Uterus (tissue), 4 donors: ENCODE results near the gene LTBP2. TPM values are rescaled to one million over a fixed set of nuclear protein-coding genes. Genes with fewer than 3 reads are reported as not detected.

Source experiments
- DNase-seq, 2 donors: peaks; one replicate each; pipeline ENCODE4 v3.0.0-alpha.2; 2019 to 2020
- H3K27ac ChIP-seq, 2 donors: fragments of 200-600 bp; sonication (generic); 1 replicate in 1 of 2; 2 replicates in 1 of 2; pipeline ENCODE4 v1.5.1; 2016 to 2018
- H3K27me3 ChIP-seq, 2 donors: fragments of 200-600 bp; sonication (generic); one replicate each; pipeline ENCODE4 v1.5.1; 2018 to 2019; ENCODE audit warnings: control low read depth in 1 of 2
- H3K36me3 ChIP-seq, 2 donors: fragments of 200-600 bp; sonication (generic); one replicate each; pipeline ENCODE4 v1.5.1; 2019; ENCODE audit warnings: control low read depth in 1 of 2
- H3K4me1 ChIP-seq, 2 donors: fragments of 200-600 bp; sonication (generic); one replicate each; pipeline ENCODE4 v1.5.1; 2018 to 2019; ENCODE audit warnings: control low read depth in 1 of 2
- H3K4me3 ChIP-seq, 2 donors: fragments of 200-600 bp; sonication (generic); 1 replicate in 1 of 2; 2 replicates in 1 of 2; pipeline ENCODE4 v1.5.1; 2018 to 2019; ENCODE audit warnings: mild to moderate bottlenecking in 1 of 2
- H3K9me3 ChIP-seq, 2 donors: fragments of 200-600 bp; sonication (generic); one replicate each; pipeline ENCODE4 v1.5.1; 2019; ENCODE audit warnings: control low read depth in 1 of 2
- CTCF ChIP-seq, 4 experiments: fragments of 200-600 bp in 2 of 4; fragments of 450-650 bp in 2 of 4; sonication (generic) in 2 of 4; IDR thresholded peaks; one replicate each; pipeline ENCODE4 v1.5.1; 2016 to 2019; ENCODE audit warnings: antibody characterized with exemption in 4 of 4, mild to moderate bottlenecking in 2 of 4, moderate library complexity in 1 of 4
- POLR2A ChIP-seq, 2 donors: fragments of 450-650 bp; IDR thresholded peaks; one replicate each; pipeline ENCODE4 v1.6.1; 2016; ENCODE audit warnings: antibody characterized with exemption in 2 of 2, mild to moderate bottlenecking in 1 of 2, moderate library complexity in 1 of 2
- intact Hi-C: fragments of 100-400 bp; cut with DNase I; formaldehyde crosslinking; loops from one replicate; pipeline ENCODE4 v1.15.1; 2023; ENCODE audit warnings: low total_unique reads
- total RNA-seq, 4 donors: library from RNA; depleted of rRNA in 3 of 4; stranded (reverse); fragments of >200 nt in 3 of 4; gene quantifications; one replicate each; pipeline versions ENCODE4 v1.1.0 to v1.2.4, GENCODE V29; 2014 to 2023
- donor health status: DM: yes; HTN: yes; CAD: no.

Gene LTBP2
- total RNA-seq, 4 donors from 2014 or later: 18.8 to 70.6 (median 35.1) TPM

GRCh38 chr14:74637178-74637550 is 25.1 kb upstream of the LTBP2 start:
- no peaks in the 10 kb centered on the region for H3K27me3 ChIP-seq
- no peaks in the 10 kb centered on the region for H3K36me3 ChIP-seq
- no peak for DNase-seq
- H3K27ac ChIP-seq: no peak overlapping the region
- H3K9me3 ChIP-seq: no peaks in the 10 kb centered on the region
- no peak for TF ChIP-seq CTCF (IDR thresholded peaks at IDR 0.05)
- TF ChIP-seq POLR2A (IDR thresholded peaks at IDR 0.05): no peak
- intact Hi-C loops: no loop called here
- peaks cover 0 to 2% of the 10 kb centered on the region in 2 donors for H3K4me1 ChIP-seq
- no peak overlapping the region for H3K4me3 ChIP-seq

- Histone ChIP-seq H3K9me3 (no peaks in the 10 kb centered on the region), H3K27ac (no peak overlapping the region), H3K27me3 (no peaks in the 10 kb centered on the region), H3K4me3 (no peak overlapping the region), H3K36me3 (no peaks in the 10 kb centered on the region), H3K4me1 (peaks cover 0 to 2% of the 10 kb centered on the region in 2 donors)
- TF ChIP-seq CTCF (IDR thresholded peaks at IDR 0.05) (no peak), POLR2A (IDR thresholded peaks at IDR 0.05) (no peak)
- intact Hi-C loops: no loop called here
- no peak for DNase-seq
Observed at GRCh38 chr14:74636424-74637177, 24.6 kb upstream of the LTBP2 start.

GRCh38 chr14:74635847-74636246 is 23.8 kb upstream of the LTBP2 start:
- H3K27me3 ChIP-seq: no peaks in the 10 kb centered on the region

GRCh38 chr14:74634964-74635363 is 22.9 kb upstream of the LTBP2 start:
- Histone ChIP-seq H3K9me3 (no peaks in the 10 kb centered on the region), H3K4me1 (peaks cover 0 to 2% of the 10 kb centered on the region in 2 donors), H3K27me3 (no peaks in the 10 kb centered on the region), H3K27ac (no peak overlapping the region), H3K36me3 (no peaks in the 10 kb centered on the region), H3K4me3 (no peak overlapping the region)
- TF ChIP-seq POLR2A (IDR thresholded peaks at IDR 0.05) (no peak), CTCF (IDR thresholded peaks at IDR 0.05) (no peak)
- intact Hi-C loops: no loop called here
- DNase-seq: no peak

More at GRCh38 chr14:74635847-74636246, 23.8 kb upstream of the LTBP2 start:
- Histone ChIP-seq H3K9me3 (no peaks in the 10 kb centered on the region), H3K4me1 (peaks cover 0 to 2% of the 10 kb centered on the region in 2 donors), H3K36me3 (no peaks in the 10 kb centered on the region), H3K27ac (no peak overlapping the region), H3K4me3 (no peak overlapping the region)
- no peak for DNase-seq
- intact Hi-C loops: no loop called here
- TF ChIP-seq CTCF (IDR thresholded peaks at IDR 0.05) (no peak), POLR2A (IDR thresholded peaks at IDR 0.05) (no peak)

- H3K27me3 ChIP-seq: no peaks in the 10 kb centered on the region
- DNase-seq: no peak
- intact Hi-C loops: no loop called here
- H3K27ac ChIP-seq: no peak overlapping the region
- no peak overlapping the region for H3K4me3 ChIP-seq
- H3K36me3 ChIP-seq: no peaks in the 10 kb centered on the region
- peaks cover 0 to 2% of the 10 kb centered on the region in 2 donors for H3K4me1 ChIP-seq
- no peaks in the 10 kb centered on the region for H3K9me3 ChIP-seq
- no peak for TF ChIP-seq CTCF (IDR thresholded peaks at IDR 0.05)
- no peak for TF ChIP-seq POLR2A (IDR thresholded peaks at IDR 0.05)
Observed at GRCh38 chr14:74634481-74634880, 22.4 kb upstream of the LTBP2 start.
